ENCODE results near the gene MGLL.

MGLL gene

DNA sequence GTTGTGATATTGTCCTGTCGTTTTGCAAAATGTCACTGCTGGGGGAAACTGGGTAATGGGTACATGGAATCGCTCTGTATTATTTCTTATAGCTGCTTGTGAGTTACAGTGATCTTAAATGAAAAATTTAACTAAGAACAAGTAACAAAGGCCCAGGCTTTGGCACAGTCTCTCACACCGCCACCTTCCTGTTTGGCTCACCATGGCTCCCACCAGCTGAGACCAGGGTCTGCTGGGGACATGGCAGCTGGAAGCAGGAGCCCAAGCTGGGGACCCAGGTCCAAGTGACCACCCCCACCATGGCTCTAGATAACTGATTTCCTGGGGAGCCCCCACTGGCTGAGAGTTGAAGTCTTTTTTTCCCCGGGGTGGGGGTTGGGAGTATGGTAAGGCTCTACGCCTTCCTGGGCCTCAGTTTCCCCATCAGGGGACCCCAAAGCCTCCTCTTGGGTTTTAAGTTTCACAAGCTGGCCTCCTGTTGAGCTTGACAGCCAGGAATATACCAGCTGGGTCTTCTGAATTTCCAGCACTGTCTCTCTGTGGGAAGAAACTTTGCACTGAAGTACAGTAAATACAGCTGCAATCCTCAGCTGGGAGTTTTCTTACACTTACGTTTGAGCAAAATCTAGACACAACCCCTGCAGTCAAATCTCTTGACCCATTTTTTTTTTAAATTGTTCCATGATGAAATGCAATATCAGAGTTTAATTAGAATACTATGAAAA, 123.5 kb downstream of the MGLL start:
- H3K36me3 ChIP-seq (ENCODE audit: control insufficient read depth, insufficient read depth, low read length) = no peaks in the 10 kb centered on the region
- peaks cover 3% of the 10 kb centered on the region for H3K4me1 ChIP-seq (ENCODE audit: control insufficient read depth, insufficient read depth, low read length)
- no peak overlapping the region for H3K4me3 ChIP-seq (ENCODE audit: low read depth, low read length)
- H3K27me3 ChIP-seq (ENCODE audit: control insufficient read depth, insufficient read depth, low read length) = no peaks in the 10 kb centered on the region
- no peak overlapping the region for H3K9ac ChIP-seq (ENCODE audit: low read depth, low read length)
- no peaks in the 10 kb centered on the region for H3K9me3 ChIP-seq (ENCODE audit: control insufficient read depth, insufficient read depth, low read length)

DNA sequence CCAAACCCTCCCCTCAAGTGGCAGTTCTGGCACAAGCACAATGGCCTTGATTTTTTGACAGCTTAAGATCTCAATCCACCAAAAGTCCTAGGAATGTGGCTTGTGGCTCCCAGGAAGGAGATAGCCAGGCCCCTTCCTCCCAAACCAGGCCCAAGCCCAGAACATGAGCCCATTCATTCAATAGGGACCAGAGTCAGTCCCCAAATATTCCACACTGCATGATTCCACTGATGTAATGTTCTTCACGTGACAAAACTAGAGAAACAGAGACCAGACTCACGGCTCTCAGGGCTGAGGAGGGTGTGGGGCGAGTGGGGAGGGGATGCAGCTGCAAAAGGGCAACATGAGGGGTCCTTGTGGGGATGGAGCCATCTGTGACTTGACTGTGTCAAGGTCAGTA, 124.0 kb downstream of the MGLL start:
- no peaks in the 10 kb centered on the region for H3K36me3 ChIP-seq (ENCODE audit: control insufficient read depth, insufficient read depth, low read length)
- H3K9ac ChIP-seq (ENCODE audit: low read depth, low read length) = no peak overlapping the region
- no peaks in the 10 kb centered on the region for H3K9me3 ChIP-seq (ENCODE audit: control insufficient read depth, insufficient read depth, low read length)
- H3K4me1 ChIP-seq (ENCODE audit: control insufficient read depth, insufficient read depth, low read length) = peaks cover 3% of the 10 kb centered on the region
- no peaks in the 10 kb centered on the region for H3K27me3 ChIP-seq (ENCODE audit: control insufficient read depth, insufficient read depth, low read length)
- H3K4me3 ChIP-seq (ENCODE audit: low read depth, low read length) = no peak overlapping the region

DNA sequence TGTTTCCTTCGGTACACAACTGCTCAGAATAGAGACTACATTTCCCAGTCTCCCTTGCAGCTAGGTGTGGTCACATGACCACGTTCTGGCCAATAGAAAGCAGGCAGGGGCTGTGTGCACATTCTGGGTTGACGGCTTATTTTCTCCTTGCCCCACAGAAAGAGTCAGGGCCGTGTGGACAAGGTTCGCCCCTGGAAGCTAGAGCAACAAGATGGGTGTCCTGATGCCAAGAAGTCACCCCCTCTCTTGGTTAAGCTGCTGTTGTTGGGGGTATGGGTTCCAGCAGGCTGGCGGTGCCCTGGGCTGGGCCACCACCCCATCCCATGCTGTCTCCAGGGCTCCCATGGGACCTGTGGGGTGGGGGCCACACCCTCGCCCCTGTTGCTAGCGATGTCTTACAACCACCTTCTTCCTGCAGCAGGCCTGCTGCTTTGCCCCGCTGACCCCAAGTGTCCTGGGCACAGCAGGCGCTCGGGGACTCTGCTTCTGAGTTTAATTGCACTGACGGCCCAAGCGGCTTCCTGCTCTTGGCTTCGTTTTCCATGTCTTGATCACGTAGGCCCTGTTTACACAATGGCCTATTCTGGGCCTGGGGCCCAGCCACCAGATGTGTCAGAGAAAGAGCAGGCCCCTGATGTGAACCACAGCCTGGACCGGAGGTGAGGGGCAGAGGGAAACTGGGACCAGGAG, 124.6 kb downstream of the MGLL start:
- H3K4me3 ChIP-seq (ENCODE audit: low read depth, low read length) = no peak overlapping the region
- no peaks in the 10 kb centered on the region for H3K9me3 ChIP-seq (ENCODE audit: control insufficient read depth, insufficient read depth, low read length)
- H3K9ac ChIP-seq (ENCODE audit: low read depth, low read length) = no peak overlapping the region
- H3K36me3 ChIP-seq (ENCODE audit: control insufficient read depth, insufficient read depth, low read length) = no peaks in the 10 kb centered on the region
- H3K4me1 ChIP-seq (ENCODE audit: control insufficient read depth, insufficient read depth, low read length) = peaks cover 3% of the 10 kb centered on the region
- no peaks in the 10 kb centered on the region for H3K27me3 ChIP-seq (ENCODE audit: control insufficient read depth, insufficient read depth, low read length)

DNA sequence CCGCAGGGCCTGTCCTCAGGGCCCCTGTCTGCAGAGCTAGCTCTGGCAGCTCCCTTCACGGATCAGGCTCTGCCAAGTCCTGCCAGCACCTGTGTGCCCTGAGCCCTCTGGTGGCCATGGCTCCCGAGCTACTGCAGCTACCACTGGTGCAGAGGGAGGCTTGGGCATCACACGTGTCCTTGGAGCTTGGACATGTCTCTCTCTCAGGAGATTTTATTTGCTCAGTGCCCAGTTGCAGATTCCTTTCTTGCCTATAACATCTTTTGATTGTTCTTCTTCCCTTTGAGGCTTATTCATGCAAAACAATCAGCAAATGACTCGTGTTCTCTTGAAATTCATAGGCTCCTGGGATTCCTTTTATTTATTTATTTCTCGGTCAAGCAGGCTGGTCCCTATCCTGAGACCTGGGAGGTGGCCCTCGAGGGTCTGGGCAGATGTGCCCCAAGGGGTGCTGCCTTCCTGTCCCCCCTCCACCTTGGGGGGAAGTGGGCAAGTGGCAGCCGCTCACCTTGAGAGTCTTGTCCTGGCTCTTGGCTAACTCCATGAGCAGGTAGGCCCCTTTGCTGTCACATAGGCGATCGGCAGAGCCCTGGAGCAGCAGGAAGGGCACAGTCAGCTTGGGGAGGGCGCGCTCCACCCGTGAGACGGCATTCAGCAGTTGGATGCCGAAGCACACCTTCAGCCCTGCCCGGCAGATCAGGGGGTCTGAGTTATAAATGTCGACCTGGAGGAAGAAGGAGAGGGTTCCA, 127.7 kb downstream of the MGLL start:
- Histone ChIP-seq H3K4me3 (ENCODE audit: low read depth, low read length) (no peak overlapping the region), H3K9me3 (ENCODE audit: control insufficient read depth, insufficient read depth, low read length) (no peaks in the 10 kb centered on the region), H3K27me3 (ENCODE audit: control insufficient read depth, insufficient read depth, low read length) (no peaks in the 10 kb centered on the region), H3K9ac (ENCODE audit: low read depth, low read length) (no peak overlapping the region), H3K36me3 (ENCODE audit: control insufficient read depth, insufficient read depth, low read length) (no peaks in the 10 kb centered on the region), H3K4me1 (ENCODE audit: control insufficient read depth, insufficient read depth, low read length) (peaks cover 3% of the 10 kb centered on the region)

DNA sequence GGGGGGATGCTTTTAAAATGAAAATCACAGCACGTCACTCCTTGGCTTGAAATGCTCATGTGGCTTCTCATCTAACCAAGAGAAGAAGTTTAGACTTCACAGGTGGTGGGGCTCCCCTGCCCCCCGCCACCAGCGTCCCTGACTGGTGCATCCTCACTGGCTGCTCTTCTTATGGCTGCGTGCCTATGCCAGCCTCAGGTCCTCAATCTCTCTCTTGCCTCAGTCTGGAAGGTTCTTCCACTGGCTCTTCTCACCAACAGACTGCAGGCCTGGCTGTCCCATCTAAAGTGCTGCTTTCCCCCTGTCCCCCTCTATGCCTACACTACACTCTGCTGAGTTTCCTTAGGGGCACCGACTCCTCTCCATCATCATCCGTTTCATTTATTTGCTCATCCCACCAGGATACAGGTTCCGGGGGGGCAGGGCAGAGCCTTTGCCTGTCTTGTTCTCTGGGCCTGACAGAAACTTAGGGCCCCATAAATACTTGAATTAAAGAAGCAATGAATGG, 128.9 kb downstream of the MGLL start:
- H3K36me3 ChIP-seq (ENCODE audit: control insufficient read depth, insufficient read depth, low read length) = no peaks in the 10 kb centered on the region
- H3K9ac ChIP-seq (ENCODE audit: low read depth, low read length) = no peak overlapping the region
- no peak overlapping the region for H3K4me3 ChIP-seq (ENCODE audit: low read depth, low read length)
- no peaks in the 10 kb centered on the region for H3K9me3 ChIP-seq (ENCODE audit: control insufficient read depth, insufficient read depth, low read length)
- H3K27me3 ChIP-seq (ENCODE audit: control insufficient read depth, insufficient read depth, low read length) = no peaks in the 10 kb centered on the region
- H3K4me1 ChIP-seq (ENCODE audit: control insufficient read depth, insufficient read depth, low read length) = peaks cover 7% of the 10 kb centered on the region

DNA sequence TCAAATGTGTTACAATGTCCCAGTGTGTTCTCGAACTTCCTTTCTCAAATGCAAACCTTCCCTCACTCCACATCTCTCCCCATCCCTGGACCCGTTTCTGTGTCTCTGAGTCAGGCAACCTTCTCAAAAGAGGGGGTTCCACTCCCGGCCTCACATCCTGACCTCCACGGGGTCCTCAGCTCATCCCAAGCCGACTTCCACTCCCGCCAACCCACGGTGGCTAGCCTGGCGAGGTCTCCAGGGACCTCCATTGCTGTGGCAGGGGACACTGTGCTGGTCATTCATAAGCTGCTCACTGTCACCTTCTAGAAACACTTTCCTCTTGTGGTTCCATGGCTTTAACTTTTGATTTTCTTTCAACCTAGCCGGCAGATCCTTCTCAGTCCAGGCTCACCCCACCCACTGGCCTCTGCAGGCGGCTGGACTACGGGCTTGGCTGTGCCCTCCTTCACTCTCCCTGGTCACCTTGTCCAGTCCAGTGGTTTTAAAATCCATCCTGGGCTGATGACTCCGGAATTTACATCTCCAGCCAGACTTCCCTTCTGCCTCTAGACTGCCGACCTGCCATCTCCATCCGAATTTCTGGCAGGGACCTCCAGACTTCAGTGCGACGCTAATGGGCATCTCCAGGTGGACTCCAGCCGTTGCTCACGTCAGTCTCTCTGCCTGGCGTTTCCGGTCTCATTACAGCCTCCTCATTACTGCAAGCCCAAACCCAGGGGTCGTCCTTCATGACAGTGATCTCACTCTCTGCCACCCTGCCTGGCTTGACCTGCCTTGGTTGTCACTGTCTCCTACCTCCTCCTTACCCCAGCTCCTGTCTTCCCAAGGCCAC, 129.6 kb downstream of the MGLL start:
- H3K9ac ChIP-seq (ENCODE audit: low read depth, low read length) = no peak overlapping the region
- no peaks in the 10 kb centered on the region for H3K9me3 ChIP-seq (ENCODE audit: control insufficient read depth, insufficient read depth, low read length)
- H3K36me3 ChIP-seq (ENCODE audit: control insufficient read depth, insufficient read depth, low read length) = no peaks in the 10 kb centered on the region
- H3K4me3 ChIP-seq (ENCODE audit: low read depth, low read length) = no peak overlapping the region
- H3K27me3 ChIP-seq (ENCODE audit: control insufficient read depth, insufficient read depth, low read length) = no peaks in the 10 kb centered on the region
- peaks cover 7% of the 10 kb centered on the region for H3K4me1 ChIP-seq (ENCODE audit: control insufficient read depth, insufficient read depth, low read length)

DNA sequence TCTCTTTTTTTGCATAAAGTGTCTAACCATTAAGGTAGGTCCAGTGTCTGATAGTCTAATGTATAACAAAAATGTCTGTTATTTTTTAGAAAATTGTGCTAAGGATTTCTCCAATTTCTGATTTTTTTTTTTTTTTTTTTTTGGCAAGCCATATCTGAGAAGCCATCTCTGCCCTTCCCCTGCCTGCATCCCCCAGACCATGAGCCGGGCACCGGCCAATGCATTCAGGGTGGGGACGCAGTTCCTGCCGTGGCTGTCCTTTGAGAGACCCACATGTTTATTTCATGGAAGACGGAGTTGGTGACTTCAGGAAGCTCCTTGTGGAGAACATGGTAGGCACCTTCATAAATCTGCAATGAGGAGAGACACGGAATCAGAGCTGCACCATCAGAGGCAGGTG, 130.3 kb downstream of the MGLL start:
- Histone ChIP-seq H3K9me3 (ENCODE audit: control insufficient read depth, insufficient read depth, low read length) (no peaks in the 10 kb centered on the region), H3K9ac (ENCODE audit: low read depth, low read length) (no peak overlapping the region), H3K36me3 (ENCODE audit: control insufficient read depth, insufficient read depth, low read length) (no peaks in the 10 kb centered on the region), H3K4me1 (ENCODE audit: control insufficient read depth, insufficient read depth, low read length) (peaks cover 7% of the 10 kb centered on the region), H3K4me3 (ENCODE audit: low read depth, low read length) (no peak overlapping the region), H3K27me3 (ENCODE audit: control insufficient read depth, insufficient read depth, low read length) (no peaks in the 10 kb centered on the region)

DNA sequence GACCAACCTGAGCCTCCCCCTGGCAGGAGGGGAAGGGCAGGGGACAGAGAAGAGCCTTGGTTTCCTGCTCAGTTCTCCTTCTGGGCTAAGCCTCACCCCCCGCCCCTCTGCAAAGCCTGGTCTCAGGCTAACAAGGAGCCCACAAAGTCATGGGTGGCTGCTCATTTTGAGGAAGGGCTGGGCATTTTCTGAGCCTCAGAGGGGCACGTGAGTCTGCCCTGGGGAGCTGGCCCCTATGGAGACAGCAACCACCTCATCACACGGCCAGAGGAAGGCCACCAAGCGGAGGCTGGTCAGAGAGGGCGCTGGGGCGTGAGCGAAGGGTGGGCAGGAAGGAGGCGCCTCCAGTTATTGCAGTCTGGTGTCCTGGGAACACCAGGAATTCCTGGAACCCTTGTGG, 130.8 kb downstream of the MGLL start:
- Histone ChIP-seq H3K4me3 (ENCODE audit: low read depth, low read length) (no peak overlapping the region), H3K36me3 (ENCODE audit: control insufficient read depth, insufficient read depth, low read length) (no peaks in the 10 kb centered on the region), H3K9ac (ENCODE audit: low read depth, low read length) (no peak overlapping the region), H3K27me3 (ENCODE audit: control insufficient read depth, insufficient read depth, low read length) (no peaks in the 10 kb centered on the region), H3K4me1 (ENCODE audit: control insufficient read depth, insufficient read depth, low read length) (peaks cover 7% of the 10 kb centered on the region), H3K9me3 (ENCODE audit: control insufficient read depth, insufficient read depth, low read length) (no peaks in the 10 kb centered on the region)

DNA sequence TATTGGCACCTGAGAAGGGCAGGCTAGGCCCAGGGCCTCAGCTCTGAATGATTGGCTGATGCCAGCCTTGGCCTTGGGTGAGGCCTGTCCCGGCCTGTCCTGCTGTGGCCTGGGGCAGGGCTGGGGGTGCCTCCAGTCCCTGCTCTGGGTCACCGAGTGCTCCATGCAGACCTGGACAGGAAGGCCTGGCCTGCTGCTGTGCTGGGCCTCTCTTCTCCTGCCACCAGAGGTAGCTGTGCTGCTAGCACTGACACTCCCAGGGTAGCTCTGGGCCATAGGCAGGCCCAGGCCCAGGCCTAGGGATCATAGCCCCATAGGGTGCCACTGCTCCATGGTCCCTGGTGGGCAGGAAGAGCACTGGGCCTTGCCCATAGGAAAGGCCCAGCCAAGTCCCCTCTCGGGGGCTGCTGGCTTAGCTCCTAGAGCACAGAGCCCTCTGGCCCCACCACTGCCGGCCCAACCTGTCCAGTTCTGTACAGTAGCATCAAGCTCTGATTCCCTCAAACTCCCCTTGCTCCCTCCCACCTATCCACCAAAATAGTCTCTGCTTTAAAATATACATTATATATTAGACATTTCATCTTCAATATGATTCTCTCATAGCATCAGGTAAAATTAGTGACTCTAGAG, 131.4 kb downstream of the MGLL start:
- Histone ChIP-seq H3K9ac (ENCODE audit: low read depth, low read length) (no peak overlapping the region), H3K4me3 (ENCODE audit: low read depth, low read length) (no peak overlapping the region), H3K27me3 (ENCODE audit: control insufficient read depth, insufficient read depth, low read length) (no peaks in the 10 kb centered on the region), H3K9me3 (ENCODE audit: control insufficient read depth, insufficient read depth, low read length) (no peaks in the 10 kb centered on the region), H3K4me1 (ENCODE audit: control insufficient read depth, insufficient read depth, low read length) (peaks cover 7% of the 10 kb centered on the region), H3K36me3 (ENCODE audit: control insufficient read depth, insufficient read depth, low read length) (no peaks in the 10 kb centered on the region)

DNA sequence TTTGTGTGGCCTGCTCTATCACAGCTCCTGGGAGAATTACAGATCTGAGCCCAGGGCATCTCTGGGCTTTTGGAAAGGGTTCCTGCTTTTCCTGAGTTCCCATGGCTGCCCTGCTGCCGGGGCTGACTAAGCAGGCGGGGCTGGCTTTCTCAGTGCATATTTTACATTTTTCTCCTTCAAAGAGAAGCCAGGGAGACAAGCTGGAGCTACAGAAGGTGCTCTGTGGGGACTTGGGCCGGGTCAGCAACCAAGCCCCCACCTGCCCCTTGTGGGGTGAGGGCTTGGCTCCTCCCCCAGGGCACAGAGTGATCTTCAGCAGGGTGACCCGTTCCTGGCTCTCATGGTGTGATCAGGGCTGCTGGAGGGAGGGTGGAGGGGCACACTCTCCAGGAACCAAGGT, 132.2 kb downstream of the MGLL start:
- Histone ChIP-seq H3K9ac (ENCODE audit: low read depth, low read length) (no peak overlapping the region), H3K36me3 (ENCODE audit: control insufficient read depth, insufficient read depth, low read length) (no peaks in the 10 kb centered on the region), H3K27me3 (ENCODE audit: control insufficient read depth, insufficient read depth, low read length) (no peaks in the 10 kb centered on the region), H3K9me3 (ENCODE audit: control insufficient read depth, insufficient read depth, low read length) (no peaks in the 10 kb centered on the region), H3K4me1 (ENCODE audit: control insufficient read depth, insufficient read depth, low read length) (peaks cover 7% of the 10 kb centered on the region), H3K4me3 (ENCODE audit: low read depth, low read length) (no peak overlapping the region)

All from iPS-15b (cell line).